ENCODE results near the gene APOL5.
"Not testable (repeated sequence)": the region's sequence is repeated elsewhere in the genome, so short reads cannot be mapped to it uniquely, and the experiment has no call there.

The APOL5 gene, protein sequence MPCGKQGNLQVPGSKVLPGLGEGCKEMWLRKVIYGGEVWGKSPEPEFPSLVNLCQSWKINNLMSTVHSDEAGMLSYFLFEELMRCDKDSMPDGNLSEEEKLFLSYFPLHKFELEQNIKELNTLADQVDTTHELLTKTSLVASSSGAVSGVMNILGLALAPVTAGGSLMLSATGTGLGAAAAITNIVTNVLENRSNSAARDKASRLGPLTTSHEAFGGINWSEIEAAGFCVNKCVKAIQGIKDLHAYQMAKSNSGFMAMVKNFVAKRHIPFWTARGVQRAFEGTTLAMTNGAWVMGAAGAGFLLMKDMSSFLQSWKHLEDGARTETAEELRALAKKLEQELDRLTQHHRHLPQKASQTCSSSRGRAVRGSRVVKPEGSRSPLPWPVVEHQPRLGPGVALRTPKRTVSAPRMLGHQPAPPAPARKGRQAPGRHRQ

DNA sequence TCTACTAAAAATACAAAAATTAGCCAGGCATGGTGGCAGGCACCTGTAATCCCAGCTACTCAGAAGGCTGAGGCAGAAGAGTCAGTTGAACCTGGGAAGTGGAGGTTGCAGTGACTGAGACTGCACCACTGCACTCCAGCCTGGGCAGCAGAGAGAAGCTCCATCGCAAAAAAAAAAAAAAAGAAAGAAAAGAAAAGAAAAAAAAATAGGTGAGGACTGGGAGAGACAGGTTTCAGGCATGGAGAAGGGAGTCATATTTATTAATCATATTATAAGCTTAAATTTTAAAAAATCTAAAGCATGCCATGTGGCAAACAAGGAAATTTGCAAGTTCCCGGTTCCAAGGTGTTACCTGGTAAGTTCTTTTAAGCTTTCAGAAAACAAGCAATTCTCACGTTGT lies at the start of gene APOL5:
Gene APOL5, plus strand, starts transcription at position 301 of the 400 bp plus-strand sequence. Its CDS starts 0 bp downstream, at position 301.
- no peak for DNase-seq (ENCODE audit: low spot score)

DNA sequence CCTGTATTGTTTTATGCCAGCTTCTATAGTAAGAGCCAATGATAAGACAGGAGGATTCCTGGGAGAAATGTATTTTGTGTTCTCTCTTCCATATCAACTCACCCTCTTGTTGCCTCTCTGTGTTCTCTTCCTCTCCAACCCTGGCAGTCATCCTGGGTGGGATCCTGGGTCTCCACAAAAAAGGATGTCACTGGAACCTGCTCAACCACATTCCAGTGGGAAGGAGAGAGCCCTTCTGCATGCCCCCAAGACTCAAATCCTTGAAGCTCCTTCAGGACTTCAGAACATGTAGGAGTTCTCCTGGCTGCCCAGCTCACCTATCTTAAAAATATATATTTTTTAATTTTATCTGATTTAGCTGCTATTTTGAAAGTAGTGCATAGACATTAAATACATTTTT lies 43.3 kb upstream of the APOL5 start:
- DNase-seq (ENCODE audit: low spot score) = no peak

DNA sequence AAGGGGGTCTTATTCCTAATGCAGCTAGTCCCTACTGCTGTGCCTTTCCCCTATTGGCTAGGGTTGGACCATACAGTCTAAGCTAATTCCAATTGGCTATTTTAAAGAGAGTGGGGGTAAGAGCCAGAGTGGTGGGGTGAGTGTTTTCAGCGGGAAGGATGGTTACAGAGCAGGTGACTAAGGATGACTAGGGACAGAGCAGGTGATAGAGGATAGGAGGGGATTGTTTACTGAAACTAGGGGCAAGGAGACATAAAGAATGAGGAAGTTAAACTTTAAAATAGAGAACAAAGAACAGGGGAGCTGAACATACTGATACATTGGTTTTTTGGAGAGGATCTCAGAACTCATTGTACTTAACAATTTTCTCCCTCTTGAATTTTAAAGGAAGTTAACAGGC lies 41.6 kb upstream of the APOL5 start:
- DNase-seq (ENCODE audit: low spot score) = not testable (repeated sequence)

DNA sequence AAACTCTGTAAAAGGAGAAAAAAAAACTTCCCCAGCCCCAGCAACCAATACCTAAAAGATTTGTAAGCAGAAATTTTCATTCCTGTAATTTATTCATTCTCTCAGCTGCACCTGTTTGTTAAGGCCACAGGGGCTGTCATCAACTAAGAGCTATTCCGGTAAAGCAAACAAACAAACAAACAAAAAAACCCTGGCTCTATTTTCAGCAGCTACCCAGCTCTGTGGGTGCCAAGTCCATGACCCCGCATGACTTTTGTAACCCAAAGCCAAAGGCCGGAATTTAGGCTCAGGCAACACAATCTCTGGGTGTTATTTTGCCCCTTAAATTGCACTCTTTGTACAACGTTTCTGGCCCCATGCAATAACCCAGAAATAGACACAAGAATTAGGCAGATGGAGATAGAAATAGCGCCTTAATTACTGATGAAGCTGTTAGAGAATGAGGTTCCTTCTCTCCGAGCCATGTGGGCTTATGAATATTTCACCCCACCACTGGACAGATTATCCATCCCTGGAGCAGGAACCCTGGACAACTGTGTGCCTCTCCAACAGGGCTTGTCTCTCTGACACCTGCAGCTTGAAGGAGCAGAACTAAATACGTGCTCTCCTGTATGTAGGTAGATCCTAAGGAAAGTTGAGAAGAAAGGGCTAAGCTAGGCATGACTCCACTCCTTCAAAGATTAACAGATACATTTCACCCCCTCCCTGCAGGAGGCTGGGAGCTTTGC lies 40.0 kb upstream of the APOL5 start:
- no peak for DNase-seq (ENCODE audit: low spot score)

DNA sequence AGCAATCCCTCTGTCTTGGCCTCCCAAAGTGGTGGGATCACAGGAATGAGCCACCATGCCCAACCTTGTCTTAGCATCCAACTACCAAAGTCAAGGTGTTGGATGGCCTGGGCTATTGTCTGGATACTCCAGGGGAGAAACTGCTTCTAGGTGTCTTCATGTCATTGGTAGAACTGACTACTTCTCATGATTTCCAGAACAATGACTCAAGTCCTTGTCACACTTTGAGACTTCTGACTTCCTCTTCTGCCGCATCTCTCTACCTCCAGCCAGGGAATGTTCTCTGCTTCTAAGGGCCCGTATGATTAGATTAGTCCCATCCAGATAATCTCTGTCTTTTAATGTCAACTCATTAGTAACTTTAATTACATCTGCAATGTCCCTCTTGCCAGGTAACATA lies 38.8 kb upstream of the APOL5 start:
- no peak for DNase-seq (ENCODE audit: low spot score)

DNA sequence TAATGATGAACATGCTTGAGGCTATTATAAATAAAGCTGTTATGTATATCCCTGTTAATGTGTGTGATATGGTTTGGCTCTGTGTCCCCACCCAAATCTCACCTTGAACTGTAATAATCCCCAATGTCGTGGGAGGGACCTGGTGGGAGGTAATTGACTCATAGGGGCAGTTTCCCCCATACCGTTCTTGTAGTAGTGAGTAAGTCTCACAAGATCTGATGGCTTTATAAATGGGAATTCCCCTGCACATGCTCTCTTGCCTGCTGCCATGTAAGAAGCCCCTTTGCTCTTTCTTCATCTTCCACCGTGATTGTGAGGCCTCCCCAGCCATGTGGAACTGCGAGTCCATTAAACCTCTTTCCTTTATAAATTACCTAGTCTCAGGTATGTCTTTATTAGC lies 38.2 kb upstream of the APOL5 start:
- not testable (repeated sequence) for DNase-seq (ENCODE audit: low spot score)

DNA sequence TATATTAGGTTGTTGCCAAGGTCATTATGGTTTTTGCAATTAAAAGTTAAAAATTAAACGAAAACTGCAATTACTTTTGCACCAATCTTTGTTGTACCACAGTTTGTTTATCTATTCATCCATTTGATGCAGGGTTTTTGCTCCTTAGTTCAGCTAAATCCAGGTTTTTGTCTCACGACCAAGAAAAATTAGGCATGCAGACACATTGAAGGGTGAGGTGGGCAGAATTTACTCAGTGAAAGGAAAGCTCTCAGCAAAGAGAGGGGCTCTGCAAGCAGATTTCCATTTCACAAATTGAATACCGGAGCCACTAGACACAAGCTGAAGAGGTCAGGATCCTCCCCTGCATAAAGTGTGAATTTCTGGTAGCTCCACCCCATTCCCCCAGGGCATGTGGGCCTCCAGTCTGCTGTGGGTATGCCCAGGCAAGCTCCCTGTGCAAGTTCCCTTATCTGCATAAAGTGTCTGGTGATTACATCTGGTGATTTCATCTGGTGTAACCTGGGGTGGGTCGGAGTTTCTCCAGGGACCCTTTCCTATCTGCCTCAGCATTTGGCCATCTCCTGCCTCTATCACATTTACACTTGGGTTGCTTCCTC lies 36.1 kb upstream of the APOL5 start:
- DNase-seq (ENCODE audit: low spot score) = no peak

DNA sequence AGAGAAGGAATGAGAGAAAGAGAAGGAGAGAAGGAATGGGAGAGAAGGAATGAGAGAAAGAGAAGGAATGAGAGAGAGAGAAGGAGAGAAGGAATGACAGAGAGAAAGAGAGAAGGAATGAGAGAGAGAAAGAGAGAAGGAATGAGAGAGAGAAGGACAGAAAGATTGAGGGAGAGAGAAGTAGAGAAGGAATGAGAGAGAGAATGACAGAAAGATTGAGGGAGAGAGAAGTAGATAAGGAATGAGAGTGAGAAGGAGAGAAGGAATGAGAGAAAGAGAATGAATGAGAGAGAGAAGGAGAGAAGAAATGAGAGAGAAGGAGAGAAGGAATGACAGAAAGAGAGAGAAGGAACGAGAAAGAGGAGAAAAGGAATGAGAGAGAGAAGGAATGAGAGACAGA lies 34.1 kb upstream of the APOL5 start:
- DNase-seq (ENCODE audit: low spot score) = no peak

DNA sequence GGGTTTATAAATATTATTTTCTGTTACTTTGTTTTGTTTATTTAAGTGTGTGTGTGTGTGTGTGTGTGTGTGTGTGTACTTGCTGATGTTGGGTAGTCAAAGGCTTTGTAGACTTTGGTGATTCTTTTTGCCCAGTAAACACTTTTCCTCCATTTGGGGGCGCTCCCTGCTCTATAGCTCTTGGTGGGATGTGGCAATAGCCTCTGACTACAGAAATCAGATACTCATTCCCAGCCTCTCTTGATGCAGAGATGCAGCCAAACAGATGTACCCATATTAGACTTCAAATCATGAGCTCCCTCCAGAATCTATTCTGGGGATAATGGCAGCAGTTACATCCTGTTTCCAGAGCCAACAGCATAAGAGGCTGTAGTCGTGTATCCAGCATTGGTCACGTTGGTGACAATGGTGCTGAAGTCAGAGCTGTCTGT lies 33.4 kb upstream of the APOL5 start:
- no peak for DNase-seq (ENCODE audit: low spot score)

DNA sequence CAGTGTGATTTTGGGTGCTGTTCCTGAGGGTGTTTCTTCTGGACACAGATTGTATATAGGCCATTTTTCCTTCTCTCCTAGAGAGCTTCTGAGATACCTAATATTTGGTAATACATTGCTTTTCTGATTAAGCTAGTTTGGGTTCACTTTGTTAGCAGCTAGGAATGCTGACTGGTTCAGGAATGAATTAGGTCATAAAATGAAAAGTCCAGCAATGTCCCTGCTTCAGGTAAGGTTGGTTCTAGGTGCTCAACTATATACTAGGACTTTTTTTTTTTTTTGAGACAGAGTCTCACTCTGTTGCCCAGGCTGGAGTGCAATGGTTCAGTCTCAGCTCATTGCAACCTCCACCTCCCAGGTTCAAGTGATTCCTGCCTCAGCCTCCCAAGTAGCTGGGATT lies 32.9 kb upstream of the APOL5 start:
- DNase-seq (ENCODE audit: low spot score) = no peak

DNA sequence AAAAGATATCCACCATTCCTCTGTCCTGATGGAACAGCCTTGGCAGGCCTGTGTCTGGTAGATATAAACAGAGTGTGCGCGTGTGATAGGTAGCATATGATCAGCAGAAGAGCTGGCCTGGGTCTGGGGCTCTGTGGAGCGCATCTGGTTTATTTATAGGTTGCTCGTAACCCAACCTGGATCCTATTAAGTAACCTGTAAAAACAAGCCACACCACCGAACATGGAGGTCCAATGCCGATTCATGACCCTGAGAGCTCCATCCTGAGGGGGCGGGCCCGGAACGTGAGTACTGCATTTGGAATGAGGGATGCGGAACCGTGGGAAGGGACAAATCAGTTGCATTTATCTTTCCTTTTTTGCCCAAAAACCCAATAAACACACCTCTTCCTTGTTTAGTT lies 31.9 kb upstream of the APOL5 start:
- no peak for DNase-seq (ENCODE audit: low spot score)

DNA sequence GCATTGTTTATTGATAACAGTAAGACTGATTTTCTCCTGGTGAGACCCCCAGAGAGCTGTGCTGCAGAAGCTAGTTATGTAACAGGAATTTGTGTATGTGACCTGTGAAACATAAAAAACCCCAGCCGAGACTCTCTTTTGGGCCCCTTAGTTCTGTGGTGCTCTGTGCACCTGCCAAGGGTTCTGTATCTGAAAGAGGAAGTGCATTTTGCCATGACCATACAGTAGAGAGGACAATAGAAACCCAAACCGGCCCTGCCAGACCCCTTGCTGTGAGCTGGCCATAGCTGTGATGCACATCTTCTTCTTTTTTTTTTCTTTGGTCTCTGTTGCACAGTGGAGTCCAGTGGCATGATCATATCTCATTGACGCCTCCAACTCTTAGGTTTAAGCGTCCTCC lies 31.4 kb upstream of the APOL5 start:
- DNase-seq (ENCODE audit: low spot score) = no peak

DNA sequence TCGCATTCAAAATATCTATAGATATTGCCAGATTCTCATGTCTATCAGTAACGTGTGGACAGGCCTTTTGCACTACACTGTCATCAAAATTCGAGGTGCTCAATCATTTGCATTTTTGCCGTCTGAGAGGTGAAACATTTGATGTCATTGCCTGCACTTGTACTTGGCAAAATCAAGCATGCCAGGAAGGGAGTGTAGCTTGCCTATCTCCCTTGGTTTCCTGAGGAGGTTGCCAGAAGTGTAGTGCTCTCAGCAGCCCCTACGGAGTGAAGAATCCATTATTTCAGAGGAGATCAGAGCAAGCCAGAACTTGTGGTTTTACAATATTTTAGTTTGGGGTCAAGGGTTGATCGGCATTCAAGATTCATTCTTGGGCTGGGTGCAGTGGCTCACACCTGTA lies 30.2 kb upstream of the APOL5 start:
- no peak for DNase-seq (ENCODE audit: low spot score)

DNA sequence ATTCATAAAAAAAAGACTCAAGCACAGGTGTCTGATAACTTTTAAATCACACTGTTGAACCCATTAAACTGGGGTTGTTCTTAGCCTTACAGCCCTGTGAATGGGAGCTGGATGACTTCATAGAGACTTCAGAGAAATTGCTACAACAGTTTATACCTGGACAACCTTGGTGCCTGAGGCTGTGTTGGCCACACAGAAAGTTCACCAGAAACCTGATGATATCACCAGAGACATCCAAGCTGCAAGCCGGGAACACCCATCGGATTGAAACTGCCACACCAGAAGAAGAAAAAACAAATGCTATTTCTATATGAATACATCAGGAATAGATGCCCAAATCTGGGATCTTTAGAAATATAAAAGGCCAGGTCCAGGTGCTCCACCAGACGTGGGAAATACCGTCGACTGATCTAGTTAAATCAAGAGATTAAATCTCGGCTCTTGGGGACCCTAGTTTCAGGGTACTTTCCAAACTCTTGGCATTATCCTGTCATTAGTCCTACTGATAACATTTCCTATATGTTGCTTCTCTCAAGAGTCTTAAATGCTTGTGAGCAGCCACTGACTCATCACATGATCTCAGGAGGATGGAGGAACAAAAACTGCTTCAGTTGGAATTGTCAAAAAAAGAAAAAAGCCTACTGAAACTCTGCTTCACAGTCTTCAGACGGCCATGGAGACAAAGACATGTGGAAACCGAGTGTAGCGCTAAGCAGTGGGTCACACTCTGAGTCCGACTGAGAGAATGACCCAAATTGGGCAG lies 28.6 kb upstream of the APOL5 start:
- no peak for DNase-seq (ENCODE audit: low spot score)

DNA sequence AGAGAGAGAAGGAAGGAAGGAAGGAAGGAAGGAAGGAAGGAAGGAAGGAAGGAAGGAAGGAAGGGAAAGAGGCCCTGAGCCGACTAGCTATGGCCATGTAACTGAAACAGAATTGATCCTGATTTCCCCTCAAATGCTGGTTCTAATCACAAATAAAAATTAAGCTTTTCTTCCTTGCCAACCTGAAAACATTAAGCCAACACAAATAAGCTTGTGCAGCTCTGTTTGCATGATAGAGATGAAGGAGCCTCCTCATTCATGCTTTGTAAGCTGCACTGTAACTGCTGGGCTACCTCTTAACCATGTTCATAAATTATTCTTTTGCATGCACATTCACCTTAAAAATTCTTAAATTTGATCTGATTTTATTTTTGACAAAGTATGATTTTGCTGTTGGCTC lies 27.7 kb upstream of the APOL5 start:
- no peak for DNase-seq (ENCODE audit: low spot score)

DNA sequence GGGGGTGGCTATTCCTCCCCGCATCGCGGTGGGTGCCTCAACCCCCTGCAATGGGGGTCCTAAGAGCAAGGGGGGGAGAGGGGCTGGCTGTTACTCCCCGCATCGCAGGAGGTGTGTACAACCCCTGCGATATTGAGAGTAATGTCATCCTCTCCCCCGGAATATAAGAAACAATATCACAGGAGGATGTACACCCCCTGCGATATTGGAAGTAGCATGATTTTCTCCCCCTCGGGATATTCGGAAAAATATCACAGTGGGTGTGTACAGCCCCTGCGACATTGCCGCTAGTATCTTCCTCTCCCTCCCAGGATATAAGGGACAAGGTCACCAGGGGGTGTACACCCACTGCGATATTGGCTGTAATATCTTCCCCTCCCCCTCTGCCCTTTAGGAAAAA lies 22.5 kb upstream of the APOL5 start:
- no peak for DNase-seq (ENCODE audit: low spot score)

DNA sequence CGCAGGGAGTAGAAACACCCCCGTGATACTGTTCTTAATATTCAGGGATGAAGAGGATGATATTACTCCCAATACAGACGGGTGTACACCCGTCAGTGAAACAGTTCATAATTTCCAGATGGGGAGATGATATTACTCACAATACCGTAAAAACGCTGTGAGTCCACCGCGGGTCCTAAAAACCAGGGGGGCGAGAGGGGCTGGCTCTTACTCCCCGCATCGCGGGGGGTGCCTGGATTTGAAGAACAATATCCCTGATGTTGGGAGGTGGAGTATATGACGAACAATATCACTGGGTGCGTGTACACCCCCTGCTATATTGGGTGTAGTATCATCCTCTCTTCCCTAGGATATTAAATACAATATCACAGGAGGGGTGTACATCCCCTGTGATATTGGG lies 20.5 kb upstream of the APOL5 start:
- no peak for DNase-seq (ENCODE audit: low spot score)

DNA sequence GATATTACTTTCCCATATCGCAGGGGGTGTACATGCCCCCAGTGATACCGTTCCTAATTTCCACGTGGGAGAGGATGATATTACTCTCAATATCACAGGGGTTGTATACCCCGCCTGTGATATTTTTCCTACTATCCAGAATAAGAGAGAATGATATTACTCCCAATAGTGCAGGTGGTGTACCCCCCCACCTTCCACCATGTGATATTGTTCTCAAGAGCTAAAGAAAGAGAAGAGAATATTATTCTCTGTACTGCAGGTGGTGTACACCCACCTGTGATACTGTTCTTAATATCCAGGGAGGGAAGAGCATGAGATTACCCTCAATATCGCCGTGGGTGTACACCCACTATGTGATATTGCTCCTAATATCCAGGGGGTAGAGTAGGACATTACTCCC lies 17.8 kb upstream of the APOL5 start:
- DNase-seq (ENCODE audit: low spot score) = not testable (repeated sequence)

DNA sequence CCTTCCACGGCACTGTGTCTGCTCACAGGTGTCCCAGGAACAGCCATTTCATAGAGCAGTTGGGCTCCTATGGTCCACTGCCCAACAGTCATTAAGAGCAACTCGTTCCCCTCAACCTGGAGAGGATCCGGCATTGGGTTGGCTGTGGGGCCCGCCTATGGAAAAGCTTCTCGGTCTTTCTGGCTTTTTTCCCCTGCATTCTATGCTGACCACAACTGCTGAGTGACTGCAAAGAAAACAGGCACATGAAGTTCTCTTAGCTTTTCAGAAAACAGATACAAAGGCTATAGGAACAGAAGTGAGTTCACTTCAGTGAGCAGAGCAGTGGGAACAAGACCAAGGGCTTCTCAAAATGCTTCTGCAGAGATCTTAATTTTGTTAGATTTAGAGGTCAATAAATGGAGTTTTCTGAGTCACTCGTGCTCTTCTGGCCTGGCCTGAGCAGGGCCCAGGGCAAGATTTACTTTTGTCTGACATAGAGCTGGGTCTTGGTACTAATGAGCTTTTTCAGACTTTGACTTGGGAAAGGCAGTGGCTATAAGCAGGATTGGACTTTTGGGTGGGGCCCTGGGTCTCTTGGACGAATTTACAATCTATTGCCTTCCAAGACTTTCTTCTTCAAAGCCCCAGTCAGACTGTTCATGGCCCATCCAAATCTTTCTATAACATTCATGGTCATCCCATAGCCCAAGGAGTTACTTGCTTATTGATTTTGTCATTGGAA lies 13.6 kb upstream of the APOL5 start:
- DNase-seq (ENCODE audit: low spot score) = no peak

DNA sequence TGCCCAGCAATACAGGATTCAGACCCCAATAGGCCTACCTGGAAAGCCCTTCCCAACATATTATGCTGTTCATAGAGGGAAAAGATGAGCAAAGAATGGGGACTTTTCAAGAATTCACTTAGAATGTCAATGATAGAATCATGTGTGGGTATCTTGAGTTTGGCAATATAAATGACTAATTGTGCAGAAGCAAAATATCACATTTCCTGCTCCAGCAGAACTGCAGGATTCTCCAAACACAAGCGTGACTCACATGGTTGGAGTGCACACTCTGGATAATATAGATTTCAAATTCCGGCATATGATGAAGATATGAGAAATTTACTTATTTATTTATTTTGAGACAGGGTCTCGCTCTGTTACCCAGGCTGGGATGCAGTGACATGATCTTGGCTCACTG lies 12.5 kb upstream of the APOL5 start:
- no peak for DNase-seq (ENCODE audit: low spot score)

DNA sequence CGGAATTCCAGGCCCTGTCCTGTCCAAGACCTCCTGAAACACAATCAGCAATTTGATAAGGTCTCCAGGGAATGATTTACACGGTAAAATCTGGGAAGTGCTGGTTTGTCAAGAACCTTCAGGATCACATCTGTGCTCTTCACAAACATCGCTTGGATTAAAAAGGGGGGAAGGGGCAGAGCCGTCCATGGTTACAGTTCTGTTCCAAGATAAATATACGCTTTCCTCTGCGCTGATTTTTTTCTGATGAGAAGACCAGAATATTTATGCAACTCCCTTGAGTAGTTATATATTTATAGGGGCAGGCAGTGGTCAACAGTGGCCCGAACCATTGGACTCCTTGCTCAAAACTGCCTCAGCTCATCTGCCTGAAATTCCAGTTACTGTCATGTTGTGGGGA lies 9.2 kb upstream of the APOL5 start:
- DNase-seq (ENCODE audit: low spot score) = no peak

DNA sequence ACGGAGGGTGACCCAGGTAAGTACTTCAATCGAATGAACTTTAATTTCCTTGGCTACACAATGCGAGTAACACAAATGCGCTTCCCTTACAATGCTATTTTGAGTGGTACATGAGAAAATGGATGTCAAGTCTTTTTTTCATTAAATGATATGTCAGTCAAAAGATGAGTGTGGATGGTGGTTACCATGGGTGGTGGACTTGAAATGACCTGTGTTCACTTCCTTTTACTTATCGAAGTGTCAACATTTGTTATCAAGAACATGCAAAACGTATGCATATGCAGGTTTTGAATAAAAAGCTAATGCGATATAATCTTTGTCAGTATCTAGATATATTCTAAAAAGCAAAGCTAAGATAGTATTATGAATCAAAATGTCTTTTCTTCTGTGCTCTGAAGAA lies 8.8 kb upstream of the APOL5 start:
- no peak for DNase-seq (ENCODE audit: low spot score)
